ENCODE results near the gene UBAP1L.
"Not testable (repeated sequence)": the region's sequence is repeated elsewhere in the genome, so short reads cannot be mapped to it uniquely, and the experiment has no call there.

UBAP1L gene

GRCh38 chr15:65050270-65050669 is 64.7 kb downstream of the UBAP1L start:
- Histone ChIP-seq H3K4me1 (ENCODE audit: control insufficient read depth in 5 of 5, insufficient read depth in 5 of 5, low read length in 5 of 5) (peaks cover 5 to 15% (median 10%) of the 10 kb centered on the region in 5 donors), H3K4me3 (ENCODE audit: low read depth in 1 of 5, low read length in 5 of 5) (no peak overlapping the region), H3K27ac (ENCODE audit: low read depth, low read length) (no peak overlapping the region), H3K9me3 (ENCODE audit: control insufficient read depth in 5 of 5, low read length in 5 of 5) (no peaks in the 10 kb centered on the region), H3K9ac (ENCODE audit: low read length in 5 of 5) (no peak overlapping the region), H3K36me3 (ENCODE audit: control insufficient read depth in 5 of 5, insufficient read depth in 5 of 5, low read length in 5 of 5) (peaks cover 0 to 3% (median 0%) of the 10 kb centered on the region in 5 donors), H3K27me3 (ENCODE audit: control insufficient read depth in 5 of 5, insufficient read depth in 4 of 5, low read length in 5 of 5) (no peaks in the 10 kb centered on the region)

DNA sequence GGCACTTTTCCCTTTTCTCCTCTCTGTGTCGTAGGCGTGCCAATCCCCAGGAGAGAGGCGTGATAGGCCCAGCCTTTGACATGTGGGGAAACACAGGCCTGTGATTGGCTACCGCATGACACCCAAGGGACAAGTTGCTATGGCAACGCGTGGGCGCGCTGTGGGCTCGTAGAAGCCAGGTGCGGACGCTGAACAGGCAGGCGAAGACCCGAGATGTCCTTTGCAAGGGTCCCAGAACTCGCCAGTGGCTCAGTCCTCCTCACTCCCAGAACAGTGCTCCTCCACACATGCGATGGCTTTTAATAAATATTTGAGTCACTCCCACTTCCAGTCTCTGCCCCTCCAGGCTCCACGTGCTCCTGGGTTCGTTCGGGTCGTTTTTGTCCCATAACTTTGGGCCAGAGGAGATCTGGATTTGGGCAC is 65.6 kb downstream of the UBAP1L start:
- Histone ChIP-seq H3K27me3 (ENCODE audit: control insufficient read depth in 5 of 5, insufficient read depth in 4 of 5, low read length in 5 of 5) (no peaks in the 10 kb centered on the region), H3K9me3 (ENCODE audit: control insufficient read depth in 5 of 5, low read length in 5 of 5) (no peaks in the 10 kb centered on the region), H3K4me1 (ENCODE audit: control insufficient read depth in 5 of 5, insufficient read depth in 5 of 5, low read length in 5 of 5) (peaks cover 4 to 13% (median 10%) of the 10 kb centered on the region in 5 donors), H3K4me3 (ENCODE audit: low read depth in 1 of 5, low read length in 5 of 5) (peak overlapping the region; percentile 31 to 66 (median 43)), H3K27ac (ENCODE audit: low read depth, low read length) (no peak overlapping the region), H3K36me3 (ENCODE audit: control insufficient read depth in 5 of 5, insufficient read depth in 5 of 5, low read length in 5 of 5) (peaks cover 0 to 3% (median 0%) of the 10 kb centered on the region in 5 donors), H3K9ac (ENCODE audit: low read length in 5 of 5) (peak overlapping the region in 1 of 5 donors; percentile 22)

DNA sequence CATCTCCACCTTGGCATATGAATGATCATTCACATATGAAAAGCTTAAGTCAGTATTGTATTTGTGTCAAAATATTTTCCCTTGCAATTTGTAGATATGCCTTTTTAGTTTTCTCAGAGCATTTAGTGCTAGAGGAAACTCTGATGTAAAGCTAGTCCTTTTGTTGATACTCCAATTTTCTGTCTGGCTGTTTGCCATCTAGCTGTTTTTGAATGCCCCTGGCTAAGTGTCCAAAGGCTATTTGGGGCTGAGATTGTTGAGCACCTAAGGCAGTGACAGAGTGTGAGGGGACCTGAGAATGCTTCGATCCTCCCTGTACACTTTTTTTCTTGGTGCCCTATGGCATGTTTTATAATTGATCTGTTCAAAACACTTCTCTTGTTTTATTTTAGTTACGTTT is 66.8 kb downstream of the UBAP1L start:
- H3K9me3 ChIP-seq (ENCODE audit: control insufficient read depth in 5 of 5, low read length in 5 of 5) = no peaks in the 10 kb centered on the region
- no peaks in the 10 kb centered on the region for H3K36me3 ChIP-seq (ENCODE audit: control insufficient read depth in 5 of 5, insufficient read depth in 5 of 5, low read length in 5 of 5)
- peaks cover 4 to 14% (median 10%) of the 10 kb centered on the region in 5 donors for H3K4me1 ChIP-seq (ENCODE audit: control insufficient read depth in 5 of 5, insufficient read depth in 5 of 5, low read length in 5 of 5)
- no peak overlapping the region for H3K4me3 ChIP-seq (ENCODE audit: low read depth in 1 of 5, low read length in 5 of 5)
- H3K9ac ChIP-seq (ENCODE audit: low read length in 5 of 5) = no peak overlapping the region
- H3K27ac ChIP-seq (ENCODE audit: low read depth, low read length) = no peak overlapping the region
- H3K27me3 ChIP-seq (ENCODE audit: control insufficient read depth in 5 of 5, insufficient read depth in 4 of 5, low read length in 5 of 5) = no peaks in the 10 kb centered on the region

DNA sequence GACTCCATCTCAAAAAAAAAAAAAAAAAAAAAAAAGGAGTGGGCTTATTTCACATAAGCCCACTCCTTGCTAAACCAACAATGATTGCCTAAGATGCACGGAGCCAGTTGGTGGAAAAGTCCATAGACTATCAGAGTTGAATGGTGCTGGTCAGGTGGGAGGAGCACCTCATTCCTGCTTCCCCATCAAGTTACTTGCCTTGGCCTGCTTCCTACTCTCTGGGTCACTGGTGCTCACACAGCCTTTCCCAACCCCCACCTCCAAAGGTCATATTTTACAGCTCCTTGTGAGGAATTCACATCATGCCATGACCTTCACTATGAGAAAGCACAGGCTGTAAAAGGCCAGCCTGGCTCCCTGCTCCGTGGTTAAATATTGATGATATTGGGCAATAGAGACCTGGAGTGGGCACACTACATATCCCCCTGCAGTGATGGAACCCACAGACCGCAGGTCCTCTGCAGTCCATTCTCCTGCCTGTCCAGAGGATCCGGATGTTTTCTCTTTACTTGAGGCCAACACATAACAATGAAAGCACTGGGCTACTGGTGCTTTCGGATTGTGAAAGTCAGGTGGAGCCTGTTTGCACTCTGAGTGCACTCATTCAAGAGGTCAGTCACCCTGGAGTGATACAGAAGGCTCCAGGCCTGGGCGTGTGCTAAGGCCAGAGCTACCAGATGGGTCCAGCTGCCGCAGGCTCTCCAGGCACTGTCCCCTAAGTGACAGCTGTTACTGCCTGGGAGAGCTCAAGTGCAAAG is 70.1 kb downstream of the UBAP1L start, which contains the start of gene SLC51B:
TSS of gene SLC51B (plus strand) at position 664 of the 758 bp plus-strand sequence. CDS start 4,618 bp downstream, outside the sequence.
- Histone ChIP-seq H3K4me1 (ENCODE audit: control insufficient read depth in 5 of 5, insufficient read depth in 5 of 5, low read length in 5 of 5) (peaks cover 4 to 20% (median 10%) of the 10 kb centered on the region in 5 donors), H3K27me3 (ENCODE audit: control insufficient read depth in 5 of 5, insufficient read depth in 4 of 5, low read length in 5 of 5) (no peaks in the 10 kb centered on the region), H3K9ac (ENCODE audit: low read length in 5 of 5) (no peak within 1 kb of the TSS), H3K9me3 (ENCODE audit: control insufficient read depth in 5 of 5, low read length in 5 of 5) (no peaks in the 10 kb centered on the region), H3K27ac (ENCODE audit: low read depth, low read length) (no peak within 1 kb of the TSS), H3K36me3 (ENCODE audit: control insufficient read depth in 5 of 5, insufficient read depth in 5 of 5, low read length in 5 of 5) (no peaks in the 10 kb centered on the region), H3K4me3 (ENCODE audit: low read depth in 1 of 5, low read length in 5 of 5) (no peak within 1 kb of the TSS)

- peaks cover 0 to 13% (median 3%) of the 10 kb centered on the region in 5 donors for H3K4me1 ChIP-seq (ENCODE audit: control insufficient read depth in 5 of 5, insufficient read depth in 5 of 5, low read length in 5 of 5)
These were observed 70.8 kb downstream of the UBAP1L start for GRCh38 chr15:65044218-65044617.

GRCh38 chr15:65042776-65043327 is 72.1 kb downstream of the UBAP1L start:
- H3K4me1 ChIP-seq (ENCODE audit: control insufficient read depth in 5 of 5, insufficient read depth in 5 of 5, low read length in 5 of 5) = peaks cover 0 to 11% (median 0%) of the 10 kb centered on the region in 5 donors
- H3K36me3 ChIP-seq (ENCODE audit: control insufficient read depth in 5 of 5, insufficient read depth in 5 of 5, low read length in 5 of 5) = no peaks in the 10 kb centered on the region
- peaks cover 0 to 4% (median 0%) of the 10 kb centered on the region in 5 donors for H3K27me3 ChIP-seq (ENCODE audit: control insufficient read depth in 5 of 5, insufficient read depth in 4 of 5, low read length in 5 of 5)
- no peak overlapping the region for H3K4me3 ChIP-seq (ENCODE audit: low read depth in 1 of 5, low read length in 5 of 5)
- no peaks in the 10 kb centered on the region for H3K9me3 ChIP-seq (ENCODE audit: control insufficient read depth in 5 of 5, low read length in 5 of 5)
- no peak overlapping the region for H3K27ac ChIP-seq (ENCODE audit: low read depth, low read length)
- H3K9ac ChIP-seq (ENCODE audit: low read length in 5 of 5) = no peak overlapping the region

More at GRCh38 chr15:65044218-65044617, 70.8 kb downstream of the UBAP1L start:
- not testable (repeated sequence) for H3K9ac ChIP-seq (ENCODE audit: low read length in 5 of 5); H3K9me3 ChIP-seq (ENCODE audit: control insufficient read depth in 5 of 5, low read length in 5 of 5); H3K27me3 ChIP-seq (ENCODE audit: control insufficient read depth in 5 of 5, insufficient read depth in 4 of 5, low read length in 5 of 5); H3K4me3 ChIP-seq (ENCODE audit: low read depth in 1 of 5, low read length in 5 of 5); H3K27ac ChIP-seq (ENCODE audit: low read depth, low read length); H3K36me3 ChIP-seq (ENCODE audit: control insufficient read depth in 5 of 5, insufficient read depth in 5 of 5, low read length in 5 of 5)

All from subcutaneous abdominal adipose tissue (tissue), 5 donors.